IMR-90 (cell line): ENCODE results near the gene ABHD16A. TPM values are rescaled to one million over a fixed set of nuclear protein-coding genes. Genes with fewer than 3 reads are reported as not detected.

Source experiments
- ATAC-seq: fragments of 200-7000 bp; cut with Tn5 transposase; 2 replicates; pipeline ENCODE4 v1.9.1; 2020; ENCODE audit warnings: low read depth, mild to moderate bottlenecking, moderate library complexity
- BruUV-seq: library from RNA; stranded (reverse); fragments of 400-500 nt; replicated peaks from 2 replicates; lab custom pipeline; 2021; lab: Mats Ljungman, UMichigan
- CTCF ChIA-PET: fragments of 300-600 bp; formaldehyde crosslinking; extraction: SDS; loops from one replicate; lab custom pipeline; 2021; ENCODE audit warnings: antibody characterized with exemption; lab: Yijun Ruan, JAX
- POLR2A ChIA-PET: fragments of 300-600 bp; sonication (Branson Sonifier 250); formaldehyde crosslinking; loops from one replicate; lab custom pipeline; 2022; ENCODE audit warnings: antibody characterized with exemption; ENCODE audit not compliant: unreplicated experiment; lab: Charles Lee
- DNase-seq: peaks from one replicate; pipeline ENCODE4 v3.0.0; 2013
- H2AFZ ChIP-seq: replicated peaks from 2 replicates; pipeline ENCODE3; 2013; ENCODE audit warnings: low read length, mild to moderate bottlenecking; ENCODE audit not compliant: poor library complexity
- H2AK5ac ChIP-seq: 2 replicates; pipeline ENCODE4 v1.6.1; 2013; ENCODE audit warnings: low read depth, low read length, inconsistent platforms
- H2AK9ac ChIP-seq: replicated peaks from 2 replicates; pipeline ENCODE3; 2013; ENCODE audit warnings: mild to moderate bottlenecking, low read depth, low read length, moderate library complexity; ENCODE audit not compliant: poor library complexity
- H2BK120ac ChIP-seq: 2 replicates; pipeline ENCODE4 v1.6.1; 2013; ENCODE audit warnings: low read depth, low read length, inconsistent platforms
- H2BK15ac ChIP-seq: 3 replicates; pipeline ENCODE4 v1.6.1; 2013; ENCODE audit warnings: low read depth, low read length, inconsistent platforms
- H2BK20ac ChIP-seq: 2 replicates; pipeline ENCODE4 v1.6.1; 2013; ENCODE audit warnings: low read depth, mild to moderate bottlenecking, inconsistent platforms, low read length, moderate library complexity
- H2BK5ac ChIP-seq: 2 replicates; pipeline ENCODE4 v1.6.1; 2013; ENCODE audit warnings: mild to moderate bottlenecking, low read depth, low read length, inconsistent platforms; ENCODE audit not compliant: poor library complexity, severe bottlenecking
- H3K14ac ChIP-seq: replicated peaks from 2 replicates; pipeline ENCODE4 v1.6.1; 2013; ENCODE audit warnings: low read depth, low read length, inconsistent platforms
- H3K18ac ChIP-seq: 2 replicates; pipeline ENCODE4 v1.6.1; 2013; ENCODE audit warnings: low read depth, low read length, control low read depth
- H3K23ac ChIP-seq: 2 replicates; pipeline ENCODE4 v1.6.1; 2013; ENCODE audit warnings: low read depth, low read length, inconsistent platforms
- H3K27ac ChIP-seq: 2 replicates; pipeline ENCODE4 v1.5.1; 2013; ENCODE audit warnings: mild to moderate bottlenecking, control low read depth, low read length; ENCODE audit not compliant: insufficient read depth
- H3K27me3 ChIP-seq: 2 replicates; pipeline ENCODE4 v1.6.1; 2013; ENCODE audit warnings: low read length; ENCODE audit not compliant: control insufficient read depth, insufficient read depth
- H3K36me3 ChIP-seq: 2 replicates; pipeline ENCODE4 v1.6.1; 2013; ENCODE audit warnings: low read length, mixed read lengths; ENCODE audit not compliant: control insufficient read depth, insufficient read depth
- H3K4ac ChIP-seq: 2 replicates; pipeline ENCODE4 v1.6.1; 2013; ENCODE audit warnings: low read depth, low read length, inconsistent platforms
- H3K4me1 ChIP-seq: 2 replicates; pipeline ENCODE4 v1.6.1; 2013; ENCODE audit warnings: low read length, mixed read lengths; ENCODE audit not compliant: control insufficient read depth, insufficient read depth
- H3K4me2 ChIP-seq: 2 replicates; pipeline ENCODE4 v1.6.1; 2013; ENCODE audit warnings: low read depth, mild to moderate bottlenecking, control low read depth, low read length, moderate library complexity
- H3K4me3 ChIP-seq: 2 replicates; pipeline ENCODE4 v1.5.1; 2013; ENCODE audit warnings: low read depth, mild to moderate bottlenecking, control low read depth, low read length, moderate library complexity; ENCODE audit not compliant: insufficient read depth
- H3K56ac ChIP-seq: 2 replicates; pipeline ENCODE4 v1.6.1; 2013; ENCODE audit warnings: low read length, inconsistent platforms; ENCODE audit not compliant: insufficient read depth; ENCODE audit errors: extremely low read depth
- H3K79me1 ChIP-seq, 2 experiments: 2 replicates each; pipeline ENCODE4 v1.6.1; 2013; ENCODE audit warnings: low read length in 2 of 2, inconsistent platforms in 1 of 2, low read depth in 1 of 2
- H3K9ac ChIP-seq: 2 replicates; pipeline ENCODE4 v1.6.1; 2013; ENCODE audit warnings: low read depth, low read length, control low read depth
- H3K9me1 ChIP-seq: 2 replicates; pipeline ENCODE4 v1.6.1; 2013; ENCODE audit warnings: low read length, inconsistent platforms; ENCODE audit not compliant: insufficient read depth
- H3K9me3 ChIP-seq: 2 replicates; pipeline ENCODE4 v1.6.1; 2013; ENCODE audit warnings: low read length; ENCODE audit not compliant: control insufficient read depth, insufficient read depth
- H4K20me1 ChIP-seq: 2 replicates; pipeline ENCODE4 v1.6.1; 2013; ENCODE audit warnings: low read length, inconsistent platforms; ENCODE audit not compliant: insufficient read depth
- H4K5ac ChIP-seq: 2 replicates; pipeline ENCODE4 v1.6.1; 2013; ENCODE audit warnings: mild to moderate bottlenecking, low read depth, low read length, control low read depth
- H4K8ac ChIP-seq, 2 experiments: 2 replicates each; pipeline ENCODE4 v1.6.1; 2013; ENCODE audit warnings: low read depth in 2 of 2, low read length in 2 of 2, control low read depth in 1 of 2, inconsistent platforms in 1 of 2
- H4K91ac ChIP-seq: 2 replicates; pipeline ENCODE4 v1.6.1; 2013; ENCODE audit warnings: low read depth, low read length, inconsistent platforms; ENCODE audit not compliant: insufficient read depth
- BHLHE40 ChIP-seq: fragments of 150-350 bp; IDR thresholded peaks from 2 replicates; pipeline ENCODE4 v1.6.1; 2016; ENCODE audit warnings: mild to moderate bottlenecking, low read depth, low read length
- MXI1 ChIP-seq: IDR thresholded peaks from 2 replicates; pipeline ENCODE4 v1.6.1; 2012; ENCODE audit warnings: low read depth, mild to moderate bottlenecking, low read length, moderate library complexity, borderline replicate concordance
- SMC3 ChIP-seq: fragments of 150-350 bp; IDR thresholded peaks from 2 replicates; pipeline ENCODE4 v1.6.1; 2016; ENCODE audit warnings: low read depth, mild to moderate bottlenecking, antibody characterized with exemption, low read length, moderate library complexity
- USF2 ChIP-seq: fragments of 150-350 bp; IDR thresholded peaks from 2 replicates; pipeline ENCODE4 v1.6.1; 2017; ENCODE audit warnings: mild to moderate bottlenecking, antibody characterized with exemption, low read length, low read depth
- WGBS, 2 experiments: methylation state at CpG; one replicate each; pipeline versions ENCODE4 v1.1.5 to v1.1.7; 2013; ENCODE audit warnings: missing lambda C conversion rate in 2 of 2; ENCODE audit not compliant: insufficient read length in 1 of 2; ENCODE audit errors: extremely low coverage in 2 of 2; 5-methylcytosine and 5-hydroxymethylcytosine counted together
- dilution Hi-C: fragments of 300-500 bp; cut with HindIII; formaldehyde crosslinking; loops from one replicate; pipeline ENCODE4 v1.14.3; 2018; ENCODE audit warnings: low sequenced_read_pairs; ENCODE audit not compliant: unreplicated experiment
- in situ Hi-C: fragments of 300-500 bp; cut with MboI; formaldehyde crosslinking; loops from 3 replicates; pipeline ENCODE4 v1.14.3; 2019; ENCODE audit warnings: low sequenced_read_pairs, inconsistent platforms, mixed read lengths
- intact Hi-C: fragments of 100-400 bp; cut with micrococcal nuclease; formaldehyde crosslinking; loops from 2 replicates; pipeline ENCODE4 v1.10.0; 2022
- polyA plus RNA-seq, 3 experiments: library from polyadenylated mRNA; depleted of rRNA; stranded (reverse); fragments of >200 nt; gene quantifications; 2 replicates each; pipeline ENCODE4 v1.2.3, GENCODE V29; 2012; ENCODE audit warnings: low replicate concordance in 1 of 3
- total RNA-seq: library from RNA; depleted of rRNA; stranded (reverse); fragments of >200 nt; gene quantifications from 2 replicates; pipeline ENCODE4 v1.2.3, GENCODE V29; 2012

ABHD16A gene
- total and polyA plus RNA-seq, 2 of the 4 experiments (the other 2 are of a cell fraction) = 31.5 to 35.1 TPM

DNA sequence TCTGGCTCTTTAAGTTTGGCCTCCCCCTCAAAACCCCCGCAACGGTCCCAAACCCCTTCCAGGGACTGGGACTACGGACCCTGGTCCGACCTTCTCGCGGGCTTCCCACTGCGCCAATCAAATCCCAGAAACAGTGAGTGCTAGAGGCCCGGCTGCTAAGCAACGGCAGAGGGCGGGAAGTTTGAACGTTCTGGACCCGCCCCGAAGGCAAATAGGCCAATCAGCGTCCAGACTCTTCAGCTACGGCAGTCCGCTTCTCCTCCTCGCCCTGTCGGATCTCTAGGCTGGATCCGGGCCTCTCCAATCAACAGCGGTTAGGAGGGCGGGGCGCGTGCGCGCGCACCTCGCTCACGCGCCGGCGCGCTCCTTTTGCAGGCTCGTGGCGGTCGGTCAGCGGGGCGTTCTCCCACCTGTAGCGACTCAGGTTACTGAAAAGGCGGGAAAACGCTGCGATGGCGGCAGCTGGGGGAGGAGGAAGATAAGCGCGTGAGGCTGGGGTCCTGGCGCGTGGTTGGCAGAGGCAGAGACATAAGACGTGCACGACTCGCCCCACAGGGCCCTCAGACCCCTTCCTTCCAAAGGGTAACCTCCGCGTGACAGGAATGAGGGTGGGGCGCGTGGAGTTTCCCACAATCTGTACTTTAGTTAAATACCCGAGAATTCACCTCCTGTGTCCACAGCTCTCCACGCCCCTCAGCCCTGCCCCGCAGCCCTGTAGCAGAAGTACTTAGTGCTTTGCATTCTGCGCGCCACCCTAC is 36.7 kb upstream of the ABHD16A start, which contains the start of gene MSH5:
Gene MSH5 (plus strand): TSS at position 367 of the 758 bp plus-strand sequence. CDS start 462 bp downstream, outside the sequence.
- peak; percentile 88 for ATAC-seq
- 0% methylated on average over 23 of the region's 58 CpGs; no CpG with 5 or more reads in 1 of the 2 experiments for WGBS, 2 experiments

More for the DNA sequence above, 36.7 kb upstream of the ABHD16A start, which contains the start of gene MSH5:
- H2BK15ac ChIP-seq = peak within 1 kb of the TSS; percentile 49; the same call in 1 of the 3 replicates
- H3K14ac ChIP-seq = peak within 1 kb of the TSS; percentile 95
- peak within 1 kb of the TSS; percentile 87; the same call in 1 of the 2 replicates for H2BK120ac ChIP-seq
- peak within 1 kb of the TSS; percentile 96 for H2AFZ ChIP-seq
- peaks cover 3% of the 10 kb centered on the region for H3K36me3 ChIP-seq
- peak within 1 kb of the TSS; percentile 91 for H2AK5ac ChIP-seq
- POLR2A ChIA-PET = interaction anchor here (0.5 to 0.7 kb wide), 3 partner anchors 12 to 1567 kb away, joined by 3 to 15 read pairs (median 3); no protein-coding TSS in a partner anchor
- no peaks in the 10 kb centered on the region for H3K9me3 ChIP-seq
- peak within 1 kb of the TSS; percentile 87 for H3K23ac ChIP-seq
- no peak within 1 kb of the TSS for H4K5ac ChIP-seq
- H4K8ac ChIP-seq = peak within 1 kb of the TSS; percentile 74 to 97
- peak within 1 kb of the TSS; percentile 68; the same call in 1 of the 2 replicates for H3K27ac ChIP-seq
- DNase-seq = peak; percentile 99
- H4K20me1 ChIP-seq = peaks cover 3% of the 10 kb centered on the region; the same call in 1 of the 2 replicates
- peaks cover 13% of the 10 kb centered on the region for H3K4me1 ChIP-seq
- dilution Hi-C loops = no loop called here
- H2AK9ac ChIP-seq = peak within 1 kb of the TSS; percentile 90
- H2BK20ac ChIP-seq = peak within 1 kb of the TSS; percentile 53; the same call in 1 of the 2 replicates
- peaks cover 13% of the 10 kb centered on the region for H3K9me1 ChIP-seq
- BruUV-seq = no TSS peak
- H3K4me3 ChIP-seq = peak within 1 kb of the TSS; percentile 73
- peak within 1 kb of the TSS; percentile 51 for H2BK5ac ChIP-seq
- H3K27me3 ChIP-seq = no peaks in the 10 kb centered on the region
- in situ Hi-C loops = no loop called here
- peak within 1 kb of the TSS; percentile 93 for H3K4ac ChIP-seq
- H4K91ac ChIP-seq = peak within 1 kb of the TSS; percentile 94
- H3K4me2 ChIP-seq = peak within 1 kb of the TSS; percentile 82
- peak within 1 kb of the TSS; percentile 72 for H3K9ac ChIP-seq
- H3K18ac ChIP-seq = no peak within 1 kb of the TSS
- intact Hi-C loops = loop anchor here (2.0 kb wide), 1 partner anchor 55 kb away; the partner anchor contains the start of gene VARS1
- CTCF ChIA-PET = interaction anchor here (0.9 kb wide), 1 partner anchor 90 kb away, joined by 3 read pairs; no protein-coding TSS in a partner anchor
- peak within 1 kb of the TSS; percentile 93 for H3K56ac ChIP-seq
- peaks cover 13 to 58% of the 10 kb centered on the region in 2 experiments; a peak in 3 of 4 replicates for H3K79me1 ChIP-seq
- TF ChIP-seq SMC3 = no peak
- peak; percentile 90 for TF ChIP-seq MXI1
- TF ChIP-seq BHLHE40 = peak; percentile 79
- peak; percentile 43 for TF ChIP-seq USF2
